CD4-positive, alpha-beta memory T cell (primary cell): ENCODE measurements around the gene FANCE. TPM values are rescaled to one million over a fixed set of nuclear protein-coding genes. Genes with fewer than 3 reads are reported as not detected.
"Not testable (repeated sequence)": the region's sequence is repeated elsewhere in the genome, so short reads cannot be mapped to it uniquely, and the experiment has no call there.

ENCODE experiments used
- CTCF ChIA-PET: fragments of 350-600 bp; sonication (Branson Sonifier 250); formaldehyde crosslinking; loops from one replicate; lab custom pipeline; 2021; ENCODE audit warnings: inconsistent platforms; ENCODE audit not compliant: partially characterized antibody; lab: Charles Lee
- POLR2A ChIA-PET: fragments of 350-600 bp; sonication (Branson Sonifier 250); formaldehyde crosslinking; loops from one replicate; lab custom pipeline; 2021; ENCODE audit not compliant: partially characterized antibody; lab: Charles Lee
- DNase-seq, 5 donors: peaks; one replicate each; pipeline versions ENCODE4 v3.0.0 to v3.0.0-alpha.2; 2020 to 2022; ENCODE audit warnings: mixed read lengths in 1 of 5
- H3K27ac ChIP-seq: one replicate; pipeline ENCODE4 v1.7.0; 2013; ENCODE audit warnings: low read depth, low read length
- H3K27me3 ChIP-seq: 2 replicates; pipeline ENCODE4 v1.7.0; 2013; ENCODE audit warnings: mild to moderate bottlenecking, low read length, moderate library complexity; ENCODE audit not compliant: insufficient read depth
- H3K36me3 ChIP-seq: 2 replicates; pipeline ENCODE4 v1.7.0; 2013; ENCODE audit warnings: mild to moderate bottlenecking, low read length, moderate library complexity; ENCODE audit not compliant: insufficient read depth
- H3K4me1 ChIP-seq: 2 replicates; pipeline ENCODE4 v1.7.0; 2013; ENCODE audit warnings: mild to moderate bottlenecking, low read length, moderate library complexity; ENCODE audit not compliant: insufficient read depth
- H3K4me3 ChIP-seq, 2 donors: one replicate each; pipeline ENCODE4 v1.7.0; 2013; ENCODE audit warnings: low read length in 2 of 2, mild to moderate bottlenecking in 1 of 2
- H3K9me3 ChIP-seq, 2 donors: one replicate each; pipeline ENCODE4 v1.7.0; 2013; ENCODE audit warnings: low read length in 2 of 2, control low read depth in 1 of 2; ENCODE audit not compliant: control insufficient read depth in 1 of 2
- H3K27ac Mint-ChIP-seq, 7 donors: one replicate each; pipeline ENCODE4 v1.8.0; 2020 to 2021; ENCODE audit warnings: mixed read lengths in 7 of 7, mild to moderate bottlenecking in 6 of 7, inconsistent platforms in 3 of 7, moderate library complexity in 3 of 7
- H3K27me3 Mint-ChIP-seq, 2 donors: one replicate each; pipeline ENCODE4 v1.8.0; 2020 to 2021; ENCODE audit warnings: mixed read lengths in 2 of 2
- H3K36me3 Mint-ChIP-seq, 2 donors: one replicate each; pipeline ENCODE4 v1.8.0; 2020 to 2021; ENCODE audit warnings: mixed read lengths in 2 of 2, inconsistent platforms in 1 of 2, mild to moderate bottlenecking in 1 of 2
- H3K4me1 Mint-ChIP-seq, 4 donors: one replicate each; pipeline ENCODE4 v1.8.0; 2020 to 2021; ENCODE audit warnings: mixed read lengths in 4 of 4, mild to moderate bottlenecking in 1 of 4
- H3K4me3 Mint-ChIP-seq, 8 donors: one replicate each; pipeline ENCODE4 v1.8.0; 2020 to 2021; ENCODE audit warnings: mixed read lengths in 8 of 8, mild to moderate bottlenecking in 7 of 8, moderate library complexity in 6 of 8, inconsistent platforms in 3 of 8
- H3K9me3 Mint-ChIP-seq, 8 donors: one replicate each; pipeline ENCODE4 v1.8.0; 2020 to 2021; ENCODE audit warnings: mixed read lengths in 8 of 8, mild to moderate bottlenecking in 5 of 8, inconsistent platforms in 3 of 8, moderate library complexity in 1 of 8
- intact Hi-C: fragments of 100-400 bp; cut with micrococcal nuclease; formaldehyde crosslinking; loops from one replicate; pipeline ENCODE4 v1.15.1; 2023
- polyA plus RNA-seq, 2 donors: library from polyadenylated mRNA; unstranded; fragments of 300-500 nt; fragmentation: Illumina TruSeq; gene quantifications; one replicate each; pipeline ENCODE4 v1.2.3, GENCODE V29; 2021
- total RNA-seq, 2 experiments: library from RNA; stranded (reverse); gene quantifications; one replicate each; pipeline ENCODE4 v1.2.3, GENCODE V29; 2021

FANCE gene
- total and polyA plus RNA-seq, 4 experiments from 2014 or later: 5.4 to 9.0 (median 7.9) TPM

DNA sequence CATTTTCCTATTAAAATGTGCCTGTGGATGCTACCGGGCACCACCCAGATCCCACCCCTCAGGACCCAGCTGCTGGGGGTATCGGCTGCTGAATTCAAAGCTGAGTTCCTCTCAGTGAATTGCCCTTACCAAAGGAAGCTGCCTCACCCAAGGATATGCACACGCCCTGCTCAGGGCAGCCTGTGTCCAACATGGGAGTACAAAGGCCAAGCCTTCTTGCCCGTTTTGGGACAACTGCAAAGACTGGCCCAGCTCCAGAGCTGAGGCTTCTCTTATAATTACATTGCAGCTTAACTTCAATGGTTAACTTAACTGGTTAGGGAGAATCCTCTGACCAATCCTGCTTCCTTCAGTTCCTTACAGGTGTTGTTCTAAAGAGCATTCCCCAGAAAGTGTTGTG lies 19.8 kb upstream of the FANCE start:
- Histone ChIP-seq H3K9me3 (peaks cover 0 to 13% of the 10 kb centered on the region in 2 donors), H3K27ac (no peak overlapping the region), H3K36me3 (no peaks in the 10 kb centered on the region), H3K4me1 (no peaks in the 10 kb centered on the region), H3K4me3 (no peak overlapping the region), H3K27me3 (no peaks in the 10 kb centered on the region)
- Mint-ChIP-seq H3K27me3 (no peaks in the 10 kb centered on the region), H3K4me3 (no peak overlapping the region), H3K27ac (peak overlapping the region in 2 of 7 donors; percentile 1 to 17), H3K4me1 (no peaks in the 10 kb centered on the region), H3K36me3 (peaks cover 9 to 14% of the 10 kb centered on the region in 2 donors), H3K9me3 (peaks cover 0 to 24% (median 15%) of the 10 kb centered on the region in 8 donors)
- POLR2A ChIA-PET: no interaction called here
- DNase-seq: no peak
- intact Hi-C loops: no loop called here
- CTCF ChIA-PET: no interaction called here

DNA sequence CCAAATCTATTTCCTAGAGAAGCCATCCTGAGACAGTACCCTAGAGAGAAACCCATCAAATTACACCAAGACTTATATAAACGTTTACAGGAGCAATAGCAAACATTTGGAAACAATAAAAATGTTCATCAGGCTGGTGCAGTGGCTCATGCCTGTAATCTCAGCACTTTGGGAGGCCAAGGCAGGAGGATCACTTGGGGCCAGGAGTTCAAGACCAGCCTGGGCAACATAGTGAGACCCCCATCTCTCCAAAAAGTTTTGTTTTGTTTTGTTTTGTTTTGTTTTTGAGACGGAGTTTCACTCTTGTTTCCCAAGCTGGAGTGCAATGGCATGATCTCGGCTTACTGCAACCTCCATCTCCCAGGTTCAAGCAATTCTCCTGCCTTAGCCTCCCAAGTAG lies 19.4 kb upstream of the FANCE start:
- H3K9me3 ChIP-seq: peaks cover 0 to 13% of the 10 kb centered on the region in 2 donors
- H3K4me1 ChIP-seq, H3K4me3 ChIP-seq, H3K4me3 Mint-ChIP-seq, DNase-seq, CTCF ChIA-PET, H3K27ac ChIP-seq, POLR2A ChIA-PET, intact Hi-C loops, H3K27me3 ChIP-seq, H3K36me3 ChIP-seq, H3K27me3 Mint-ChIP-seq, H3K4me1 Mint-ChIP-seq: not testable (repeated sequence)
- Mint-ChIP-seq H3K36me3 (peaks cover 9 to 14% of the 10 kb centered on the region in 2 donors), H3K9me3 (peaks cover 0 to 24% (median 15%) of the 10 kb centered on the region in 8 donors), H3K27ac (peak overlapping the region in 2 of 7 donors; percentile 1 to 17)

DNA sequence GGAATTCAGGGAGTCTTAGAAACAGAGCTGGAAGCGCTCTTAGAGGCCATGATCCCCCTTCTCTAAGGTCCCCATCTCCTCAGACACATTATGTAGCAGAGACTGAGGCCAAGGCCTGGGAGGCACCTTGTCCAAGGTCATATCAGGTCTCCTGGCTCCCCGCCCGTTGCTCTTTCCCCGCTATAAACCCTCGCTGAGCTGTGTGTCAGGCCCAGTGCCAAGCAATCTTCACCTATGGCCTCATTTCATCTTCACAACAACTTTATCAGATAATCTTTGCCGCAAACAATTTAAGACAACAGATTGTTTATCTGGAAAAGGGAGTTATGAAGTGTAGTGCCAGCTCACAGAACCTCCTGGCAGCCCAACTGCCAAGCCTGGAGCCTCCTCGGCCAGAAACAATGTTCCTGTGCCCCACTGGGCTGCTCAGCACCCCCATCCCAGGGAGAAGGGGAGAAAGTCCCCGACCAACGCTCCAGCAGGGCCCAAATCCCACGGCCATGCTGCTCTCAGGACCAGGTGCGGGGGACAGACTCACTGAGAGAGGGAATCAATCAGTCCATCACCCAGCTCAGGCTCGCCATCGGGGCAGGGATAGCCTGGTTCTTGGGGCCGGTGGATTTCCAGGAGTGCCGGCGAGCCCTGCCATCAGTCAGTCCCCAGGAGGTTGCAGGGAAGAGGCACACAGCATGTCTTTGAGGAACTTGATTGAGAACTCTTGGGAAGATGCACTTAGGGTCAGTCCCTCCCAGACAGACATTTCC lies 16.9 kb upstream of the FANCE start:
- Mint-ChIP-seq H3K4me1 (no peaks in the 10 kb centered on the region), H3K27ac (no peak overlapping the region), H3K4me3 (no peak overlapping the region), H3K9me3 (peaks cover 0 to 2% (median under 1%) of the 10 kb centered on the region in 8 donors), H3K36me3 (no peaks in the 10 kb centered on the region), H3K27me3 (no peaks in the 10 kb centered on the region)
- Histone ChIP-seq H3K9me3 (no peaks in the 10 kb centered on the region), H3K36me3 (no peaks in the 10 kb centered on the region), H3K27me3 (no peaks in the 10 kb centered on the region), H3K27ac (no peak overlapping the region), H3K4me3 (no peak overlapping the region), H3K4me1 (no peaks in the 10 kb centered on the region)
- ChIA-PET POLR2A (interaction anchor here (1.0 to 1.2 kb wide), 2 partner anchors 14 to 87 kb away, joined by 3 read pairs; no protein-coding TSS in a partner anchor), CTCF (interaction anchor here (1.3 to 1.8 kb wide), 2 partner anchors 13 to 32 kb away, joined by 3 to 5 read pairs; no protein-coding TSS in a partner anchor)
- DNase-seq: no peak
- intact Hi-C loops: no loop called here

DNA sequence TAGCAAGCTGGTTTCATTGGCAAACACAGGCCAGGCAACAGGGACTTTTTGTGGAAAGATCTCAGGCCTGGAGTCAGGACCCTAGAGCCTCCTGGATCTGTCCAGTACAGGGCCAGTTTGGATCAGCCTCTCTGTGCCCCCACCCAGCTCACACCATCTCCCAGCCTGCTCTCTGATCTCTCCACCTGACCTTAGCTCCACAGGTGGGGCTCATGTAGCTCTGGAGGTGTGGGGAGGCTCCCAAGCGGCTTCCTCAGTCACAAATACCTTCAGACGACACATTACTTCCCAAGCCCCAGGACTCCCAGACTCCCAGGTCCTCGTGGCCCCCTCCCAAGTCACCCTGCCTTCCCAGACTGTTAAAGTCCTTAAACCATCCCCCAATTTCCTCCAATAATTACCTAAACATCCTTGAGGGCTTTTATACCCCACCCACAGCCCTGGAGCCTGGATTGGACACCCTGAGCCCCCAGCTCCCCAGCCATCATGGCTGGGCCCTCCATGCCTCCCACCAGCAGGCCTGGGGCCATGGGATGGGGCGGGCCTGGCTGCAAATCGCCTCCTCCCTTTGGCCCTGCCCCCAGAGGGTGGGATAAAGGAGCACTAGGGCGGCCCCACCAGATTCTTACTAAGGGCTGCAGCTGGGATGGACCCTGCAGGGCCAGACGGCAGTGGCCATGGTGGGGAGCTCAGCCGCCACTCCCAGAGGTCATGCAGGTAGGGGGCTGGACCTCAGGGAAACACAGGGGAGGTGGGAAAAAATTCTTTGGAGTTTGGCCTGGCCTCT lies 15.9 kb upstream of the FANCE start:
- CTCF ChIA-PET: interaction anchor here (0.8 to 1.9 kb wide), 3 partner anchors 17 to 188 kb away, joined by 3 to 5 read pairs (median 3); no protein-coding TSS in a partner anchor

DNA sequence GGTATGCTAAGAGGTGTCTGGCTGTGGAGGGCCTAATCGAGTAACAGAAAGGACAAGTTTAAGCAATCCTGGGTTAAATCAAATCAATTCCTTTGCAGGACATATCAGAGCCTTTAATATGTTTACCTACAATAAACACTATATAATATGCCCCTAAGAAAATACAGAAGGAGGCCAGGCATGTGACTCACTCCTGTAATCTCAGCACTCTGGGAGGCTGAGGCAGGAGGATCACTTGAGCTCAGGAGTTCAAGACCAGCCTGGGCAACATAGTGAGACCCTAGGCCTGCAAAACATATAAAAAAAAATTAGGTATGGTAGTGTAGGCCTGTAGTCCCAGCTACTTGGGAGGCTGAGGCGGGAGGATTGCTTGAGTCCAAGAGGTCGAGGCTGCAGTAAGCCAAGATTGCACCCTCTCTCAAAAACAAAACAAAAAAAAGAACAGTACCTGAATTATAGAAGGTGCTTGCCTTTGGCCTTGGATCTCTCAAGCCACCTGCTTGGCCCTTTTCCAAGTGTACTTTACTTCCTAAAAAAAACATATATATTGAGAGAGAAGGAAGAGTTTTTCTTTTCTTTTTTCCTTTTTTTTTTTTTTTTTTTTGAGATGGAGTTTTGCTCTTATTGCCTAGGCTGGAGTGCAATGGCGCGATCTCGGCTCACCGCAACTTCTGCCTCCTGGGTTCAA lies 13.6 kb upstream of the FANCE start:
- POLR2A ChIA-PET, H3K4me3 ChIP-seq, DNase-seq, H3K27me3 ChIP-seq, H3K9me3 Mint-ChIP-seq, H3K27me3 Mint-ChIP-seq, H3K4me1 ChIP-seq, H3K36me3 ChIP-seq, H3K9me3 ChIP-seq, H3K27ac ChIP-seq, intact Hi-C loops, H3K36me3 Mint-ChIP-seq, H3K4me3 Mint-ChIP-seq, H3K4me1 Mint-ChIP-seq: not testable (repeated sequence)
- peak overlapping the region in 2 of 7 donors; percentile 5 to 15 for H3K27ac Mint-ChIP-seq
- CTCF ChIA-PET: interaction anchor here (1.0 kb wide), 1 partner anchor 61 kb away, joined by 3 read pairs; no protein-coding TSS in a partner anchor

More for the DNA sequence above, 15.9 kb upstream of the FANCE start:
- no peak overlapping the region for H3K4me3 ChIP-seq
- no peak overlapping the region for H3K4me3 Mint-ChIP-seq
- H3K4me1 ChIP-seq: no peaks in the 10 kb centered on the region
- H3K27me3 Mint-ChIP-seq: no peaks in the 10 kb centered on the region
- no peaks in the 10 kb centered on the region for H3K4me1 Mint-ChIP-seq
- POLR2A ChIA-PET: interaction anchor here (1.0 to 1.2 kb wide), 2 partner anchors 15 to 88 kb away, joined by 3 read pairs; no protein-coding TSS in a partner anchor
- H3K36me3 ChIP-seq: no peaks in the 10 kb centered on the region
- no peaks in the 10 kb centered on the region for H3K36me3 Mint-ChIP-seq
- no peaks in the 10 kb centered on the region for H3K9me3 ChIP-seq
- H3K27ac Mint-ChIP-seq: peak overlapping the region in 1 of 7 donors; percentile 35
- intact Hi-C loops: no loop called here
- H3K9me3 Mint-ChIP-seq: peaks cover 0 to 2% (median 0%) of the 10 kb centered on the region in 8 donors
- H3K27me3 ChIP-seq: no peaks in the 10 kb centered on the region
- DNase-seq: no peak
- no peak overlapping the region for H3K27ac ChIP-seq

DNA sequence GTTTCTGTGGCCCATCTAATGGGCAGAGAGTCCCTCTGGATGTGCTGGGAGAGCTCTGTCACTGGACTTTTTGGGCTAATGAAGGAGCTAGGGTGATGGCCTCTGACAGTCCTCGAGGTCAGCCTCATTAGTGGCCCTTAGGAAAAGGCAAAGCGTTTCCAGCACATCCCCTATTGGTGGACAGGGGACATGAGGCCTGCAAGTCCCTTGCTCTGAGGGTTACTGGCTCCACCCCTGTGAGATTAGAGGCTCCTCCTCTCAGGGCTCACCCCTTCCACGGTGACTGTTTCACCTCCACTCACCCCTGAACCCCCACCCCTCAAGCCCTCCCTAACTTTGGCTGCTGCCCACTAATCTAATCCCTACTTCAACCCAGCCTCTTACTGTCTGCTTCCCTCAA lies 12.8 kb upstream of the FANCE start:
- CTCF ChIA-PET: interaction anchor here (1.0 kb wide), 2 partner anchors 10 to 62 kb away, joined by 3 read pairs; no protein-coding TSS in a partner anchor
- Histone ChIP-seq H3K9me3 (no peaks in the 10 kb centered on the region), H3K4me1 (no peaks in the 10 kb centered on the region), H3K27me3 (no peaks in the 10 kb centered on the region), H3K27ac (no peak overlapping the region), H3K4me3 (no peak overlapping the region), H3K36me3 (no peaks in the 10 kb centered on the region)
- POLR2A ChIA-PET: no interaction called here
- Mint-ChIP-seq H3K27ac (peak overlapping the region in 3 of 7 donors; percentile 6 to 36 (median 35)), H3K27me3 (no peaks in the 10 kb centered on the region), H3K9me3 (peaks cover 0 to 2% (median 0%) of the 10 kb centered on the region in 8 donors), H3K4me1 (no peaks in the 10 kb centered on the region), H3K4me3 (no peak overlapping the region), H3K36me3 (no peaks in the 10 kb centered on the region)
- intact Hi-C loops: no loop called here
- DNase-seq: no peak
